NCI-H2107 (cell line): ENCODE data around the gene OR2T1.
"Not testable (repeated sequence)": the region's sequence is repeated elsewhere in the genome, so short reads cannot be mapped to it uniquely, and the experiment has no call there.

Experiments used
- DNase-seq: peaks from one replicate; lab custom pipeline; 2025; lab: John Stamatoyannopoulos, UW

OR2T1 gene

GRCh38 chr1:248402748-248403147 is at the start of gene OR2T1:
Gene OR2T1, plus strand, starts transcription at chr1:248403048. Its CDS starts 3,100 bp downstream, at chr1:248406148.
- DNase-seq, result no peak

- DNase-seq, result no peak
These were observed 43.4 kb upstream of the OR2T1 start for GRCh38 chr1:248359415-248359814.

GRCh38 chr1:248361121-248361715 is 41.6 kb upstream of the OR2T1 start, which contains the start of gene OR2T4:
Gene OR2T4, plus strand, starts transcription at chr1:248361665. Its CDS starts 0 bp downstream, at chr1:248361665.
- DNase-seq, result no peak

- DNase-seq, result no peak
These were observed 36.2 kb upstream of the OR2T1 start for GRCh38 chr1:248366609-248367008.

GRCh38 chr1:248372394-248372793 is 30.5 kb upstream of the OR2T1 start:
- DNase-seq, result no peak

- no peak for DNase-seq
These were observed 29.1 kb upstream of the OR2T1 start for GRCh38 chr1:248373761-248374160.

- no peak for DNase-seq
These were observed 27.4 kb upstream of the OR2T1 start, which contains the start of gene OR2T6 for GRCh38 chr1:248375446-248375845. Gene OR2T6, plus strand, starts transcription at chr1:248375746. Its CDS starts 11,863 bp downstream, at chr1:248387609.

- DNase-seq, result no peak
These were observed 25.9 kb upstream of the OR2T1 start for GRCh38 chr1:248376916-248377315.

GRCh38 chr1:248380854-248381253 is 22.0 kb upstream of the OR2T1 start:
- no peak for DNase-seq

GRCh38 chr1:248388426-248388825 is 14.4 kb upstream of the OR2T1 start:
- DNase-seq, result no peak

- no peak for DNase-seq
These were observed 9.8 kb upstream of the OR2T1 start for GRCh38 chr1:248393050-248393449.

GRCh38 chr1:248404024-248404423 is 1.2 kb downstream of the OR2T1 start:
- no peak for DNase-seq

- DNase-seq, result no peak
These were observed 4.2 kb downstream of the OR2T1 start for GRCh38 chr1:248406721-248407692.

- no peak for DNase-seq
These were observed 13.4 kb downstream of the OR2T1 start for GRCh38 chr1:248416226-248416625.

- no peak for DNase-seq
These were observed 15.0 kb downstream of the OR2T1 start for GRCh38 chr1:248417854-248418253.

- no peak for DNase-seq
These were observed 18.5 kb downstream of the OR2T1 start for GRCh38 chr1:248421384-248421783.

- not testable (repeated sequence) for DNase-seq
These were observed 24.8 kb downstream of the OR2T1 start for GRCh38 chr1:248427526-248428191.

- not testable (repeated sequence) for DNase-seq
These were observed 25.3 kb downstream of the OR2T1 start for GRCh38 chr1:248428192-248428533.

GRCh38 chr1:248431683-248432082 is 28.8 kb downstream of the OR2T1 start:
- DNase-seq, result not testable (repeated sequence)

GRCh38 chr1:248432201-248432600 is 29.4 kb downstream of the OR2T1 start:
- not testable (repeated sequence) for DNase-seq

- not testable (repeated sequence) for DNase-seq
These were observed 31.1 kb downstream of the OR2T1 start for GRCh38 chr1:248433811-248434415.

GRCh38 chr1:248434913-248435312 is 32.1 kb downstream of the OR2T1 start:
- DNase-seq, result not testable (repeated sequence)
